Measurements from ENCODE around the gene UROS. TPM values are rescaled to one million over a fixed set of nuclear protein-coding genes. Genes with fewer than 3 reads are reported as not detected.

Gene UROS
- total RNA-seq, 2 experiments from 2014 or later, result 30.8 to 32.9 TPM

- peaks cover 16% of the 10 kb centered on the region for H3K36me3 Mint-ChIP-seq (ENCODE audit: low read depth)
- H3K4me3 Mint-ChIP-seq, result no peak overlapping the region
- no peaks in the 10 kb centered on the region for H3K27me3 Mint-ChIP-seq (ENCODE audit: low read depth)
- DNase-seq, result no peak
- intact Hi-C loops (cut with micrococcal nuclease), result no loop called here
- CTCF ChIA-PET, result no interaction called here
- H3K27ac Mint-ChIP-seq, result no peak overlapping the region
- no peaks in the 10 kb centered on the region for H3K4me1 Mint-ChIP-seq (ENCODE audit: low read depth)
- H3K9me3 Mint-ChIP-seq, result no peaks in the 10 kb centered on the region
Observed at GRCh38 chr10:125848371-125848770, 25.3 kb upstream of the UROS start.

DNA sequence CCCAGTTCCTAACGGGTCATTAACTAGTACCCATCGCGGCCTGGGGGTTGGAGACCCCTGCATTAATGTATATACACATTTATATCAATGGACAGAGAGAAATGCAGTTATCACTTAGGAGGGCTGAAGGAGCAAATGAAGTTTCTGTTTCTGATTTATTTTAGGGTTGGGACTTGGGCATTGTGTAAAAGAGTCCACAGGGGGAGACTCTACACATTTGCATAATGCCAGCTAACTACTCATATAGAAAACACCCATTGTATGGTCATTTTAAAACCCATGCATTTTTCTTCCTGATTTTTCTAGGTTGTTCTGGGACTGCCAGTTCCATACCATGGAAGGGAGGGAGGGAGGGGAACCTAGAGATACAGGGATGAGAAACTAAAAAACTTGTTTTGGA is 23.8 kb upstream of the UROS start:
- H3K4me1 Mint-ChIP-seq (ENCODE audit: low read depth), result no peaks in the 10 kb centered on the region
- H3K27ac Mint-ChIP-seq, result peak overlapping the region; percentile 24
- no peak overlapping the region for H3K4me3 Mint-ChIP-seq
- peaks cover 11% of the 10 kb centered on the region for H3K36me3 Mint-ChIP-seq (ENCODE audit: low read depth)
- DNase-seq, result no peak
- no peaks in the 10 kb centered on the region for H3K9me3 Mint-ChIP-seq
- CTCF ChIA-PET, result interaction anchor here (0.5 kb wide), 1 partner anchor 76 kb away, joined by 3 read pairs; no protein-coding TSS in a partner anchor
- no peaks in the 10 kb centered on the region for H3K27me3 Mint-ChIP-seq (ENCODE audit: low read depth)
- intact Hi-C loops (cut with micrococcal nuclease), result no loop called here

DNA sequence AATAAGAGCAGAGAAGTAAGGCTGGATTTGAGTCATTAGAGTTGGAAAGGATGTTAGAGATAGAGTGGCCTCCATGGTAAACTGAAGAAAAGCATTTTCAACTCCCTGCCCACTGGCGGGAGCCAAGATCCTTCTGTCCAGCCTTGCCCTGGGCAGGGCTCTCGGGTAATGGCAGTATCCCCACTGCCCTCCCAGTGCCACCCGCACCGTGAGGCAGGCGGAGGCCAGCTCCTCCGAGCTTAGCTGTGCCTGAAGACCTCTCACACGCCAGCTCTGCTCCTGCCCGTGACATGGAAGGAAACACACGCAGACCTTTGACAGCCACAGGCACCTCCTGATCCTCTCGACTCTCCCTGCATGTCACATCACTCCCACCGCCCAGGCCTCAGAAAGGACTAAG is 22.6 kb upstream of the UROS start:
- no peaks in the 10 kb centered on the region for H3K27me3 Mint-ChIP-seq (ENCODE audit: low read depth)
- H3K4me3 Mint-ChIP-seq, result no peak overlapping the region
- DNase-seq, result no peak
- H3K27ac Mint-ChIP-seq, result no peak overlapping the region
- no peaks in the 10 kb centered on the region for H3K4me1 Mint-ChIP-seq (ENCODE audit: low read depth)
- intact Hi-C loops (cut with micrococcal nuclease), result no loop called here
- H3K9me3 Mint-ChIP-seq, result no peaks in the 10 kb centered on the region
- peaks cover 9% of the 10 kb centered on the region for H3K36me3 Mint-ChIP-seq (ENCODE audit: low read depth)
- CTCF ChIA-PET, result no interaction called here

DNA sequence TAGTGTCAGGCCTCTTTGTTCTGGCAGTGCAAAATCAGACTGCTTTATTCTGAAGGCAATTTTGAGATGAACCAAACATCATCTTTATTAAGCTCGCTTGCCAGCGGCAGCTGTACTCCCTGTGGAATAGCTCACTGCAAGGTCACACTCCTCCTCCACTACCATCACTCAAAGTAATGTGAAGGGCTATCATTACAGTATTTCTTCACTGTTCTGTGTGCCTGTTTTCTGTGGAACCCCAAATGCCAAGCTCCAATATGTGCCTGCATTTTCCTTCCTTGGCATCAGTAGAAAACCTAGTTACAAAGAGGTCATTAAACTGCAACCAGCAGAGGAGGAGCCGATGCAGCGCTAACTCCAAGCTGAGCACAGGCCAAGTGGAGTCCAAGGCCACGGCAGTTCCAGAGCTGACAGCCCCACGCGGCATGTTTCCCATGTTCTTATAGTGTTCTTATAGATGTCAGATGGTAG is 21.7 kb upstream of the UROS start:
- intact Hi-C loops (cut with micrococcal nuclease), result no loop called here
- Mint-ChIP-seq H3K27me3 (ENCODE audit: low read depth) (no peaks in the 10 kb centered on the region), H3K9me3 (no peaks in the 10 kb centered on the region), H3K36me3 (ENCODE audit: low read depth) (peaks cover 7% of the 10 kb centered on the region), H3K27ac (no peak overlapping the region), H3K4me3 (no peak overlapping the region), H3K4me1 (ENCODE audit: low read depth) (no peaks in the 10 kb centered on the region)
- CTCF ChIA-PET, result interaction anchor here (0.6 kb wide), 1 partner anchor 222 kb away, joined by 5 read pairs; no protein-coding TSS in a partner anchor
- DNase-seq, result no peak

GRCh38 chr10:125843603-125844329 is 20.7 kb upstream of the UROS start:
- Mint-ChIP-seq H3K27me3 (ENCODE audit: low read depth) (no peaks in the 10 kb centered on the region), H3K4me1 (ENCODE audit: low read depth) (no peaks in the 10 kb centered on the region), H3K36me3 (ENCODE audit: low read depth) (peaks cover 9% of the 10 kb centered on the region), H3K4me3 (no peak overlapping the region), H3K27ac (no peak overlapping the region), H3K9me3 (no peaks in the 10 kb centered on the region)
- CTCF ChIA-PET, result no interaction called here
- no peak for DNase-seq
- intact Hi-C loops (cut with micrococcal nuclease), result no loop called here

GRCh38 chr10:125840955-125841354 is 17.9 kb upstream of the UROS start:
- no peaks in the 10 kb centered on the region for H3K9me3 Mint-ChIP-seq
- H3K4me3 Mint-ChIP-seq, result no peak overlapping the region
- DNase-seq, result no peak
- CTCF ChIA-PET, result no interaction called here
- H3K27me3 Mint-ChIP-seq (ENCODE audit: low read depth), result no peaks in the 10 kb centered on the region
- intact Hi-C loops (cut with micrococcal nuclease), result no loop called here
- peaks cover 15% of the 10 kb centered on the region for H3K36me3 Mint-ChIP-seq (ENCODE audit: low read depth)
- H3K4me1 Mint-ChIP-seq (ENCODE audit: low read depth), result no peaks in the 10 kb centered on the region
- no peak overlapping the region for H3K27ac Mint-ChIP-seq

DNA sequence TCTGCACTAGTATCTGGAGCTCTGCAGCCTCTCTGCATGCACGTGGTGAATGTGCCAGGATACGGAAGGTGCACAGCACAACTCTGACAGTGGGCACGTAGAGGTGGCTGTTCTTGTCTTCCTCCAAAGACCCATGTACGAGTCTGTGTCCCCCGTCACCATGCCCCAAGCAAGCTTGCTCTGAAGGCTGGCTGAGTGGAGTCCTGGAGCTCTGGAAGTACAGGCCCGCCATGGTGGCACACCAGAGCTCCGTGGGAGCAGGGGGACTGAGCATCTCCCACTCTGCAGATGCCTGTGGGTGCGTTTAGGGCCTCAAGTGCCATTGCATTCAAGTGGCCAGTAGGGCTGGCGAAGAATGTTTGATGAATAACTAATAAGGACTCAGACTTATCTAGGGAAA is 17.3 kb upstream of the UROS start:
- no peaks in the 10 kb centered on the region for H3K27me3 Mint-ChIP-seq (ENCODE audit: low read depth)
- H3K4me3 Mint-ChIP-seq, result no peak overlapping the region
- no peak overlapping the region for H3K27ac Mint-ChIP-seq

DNA sequence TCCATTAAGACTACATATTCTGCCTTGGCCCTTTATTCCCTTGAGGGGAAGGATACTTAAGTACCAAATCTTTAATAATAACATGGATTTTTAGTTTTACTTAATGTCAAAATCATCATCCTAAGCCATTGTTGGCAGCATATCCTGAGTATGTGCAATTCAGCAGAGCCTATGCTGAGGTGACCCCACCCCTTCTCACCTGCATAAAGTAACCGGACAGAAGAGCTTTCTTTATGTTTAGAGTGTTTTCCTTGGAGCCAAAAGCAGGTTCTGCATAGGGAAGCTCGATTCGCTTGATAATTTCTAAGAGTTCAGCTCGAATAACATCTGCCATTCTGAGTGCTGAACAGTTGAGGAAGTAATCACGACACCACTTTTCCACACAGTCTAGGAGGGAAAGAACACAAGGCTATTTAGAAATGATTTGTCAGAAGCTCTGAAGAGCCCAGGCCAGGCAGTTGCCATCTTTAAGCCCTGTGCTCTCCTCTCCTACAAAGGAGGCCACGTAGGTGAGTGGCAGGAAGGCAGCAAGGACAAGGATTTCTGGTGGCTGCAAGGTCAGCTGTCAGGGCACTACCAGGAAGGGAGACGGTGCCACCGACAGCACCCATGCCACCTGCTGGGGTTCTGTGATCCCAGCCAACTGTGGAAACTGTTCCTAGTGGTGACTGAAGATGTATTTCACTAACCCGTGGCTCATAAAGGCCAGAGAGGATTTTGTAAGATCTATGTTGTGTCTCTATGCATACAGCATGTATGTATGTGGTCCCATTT is 15.9 kb upstream of the UROS start:
- Mint-ChIP-seq H3K27ac (no peak overlapping the region), H3K9me3 (no peaks in the 10 kb centered on the region), H3K4me1 (ENCODE audit: low read depth) (no peaks in the 10 kb centered on the region), H3K4me3 (no peak overlapping the region), H3K27me3 (ENCODE audit: low read depth) (no peaks in the 10 kb centered on the region), H3K36me3 (ENCODE audit: low read depth) (peaks cover 26% of the 10 kb centered on the region)
- CTCF ChIA-PET, result no interaction called here
- DNase-seq, result no peak
- intact Hi-C loops (cut with micrococcal nuclease), result no loop called here

More for the DNA sequence above, 17.3 kb upstream of the UROS start:
- CTCF ChIA-PET, result no interaction called here
- intact Hi-C loops (cut with micrococcal nuclease), result no loop called here
- Mint-ChIP-seq H3K36me3 (ENCODE audit: low read depth) (peaks cover 20% of the 10 kb centered on the region), H3K9me3 (no peaks in the 10 kb centered on the region), H3K4me1 (ENCODE audit: low read depth) (no peaks in the 10 kb centered on the region)
- no peak for DNase-seq

DNA sequence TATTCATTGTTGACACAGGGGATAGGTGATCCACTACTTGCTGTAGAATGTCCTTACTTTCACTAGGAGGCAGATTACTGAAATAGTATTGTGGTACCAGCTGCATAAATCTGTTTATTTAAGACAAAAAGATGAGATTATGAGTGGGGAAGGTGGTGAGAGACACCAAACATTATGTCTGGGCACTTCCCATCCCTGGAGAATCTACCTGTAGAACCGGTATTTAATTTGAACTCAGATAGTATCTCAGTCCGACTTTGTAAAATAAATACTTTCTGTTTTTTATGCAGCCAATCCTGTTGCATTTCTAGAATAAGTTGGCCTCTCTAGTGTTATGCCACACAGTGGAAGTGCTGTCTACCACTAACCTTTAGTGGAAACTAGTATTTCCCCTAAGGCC is 13.7 kb upstream of the UROS start:
- no peaks in the 10 kb centered on the region for H3K9me3 Mint-ChIP-seq
- H3K27ac Mint-ChIP-seq, result no peak overlapping the region
- H3K36me3 Mint-ChIP-seq (ENCODE audit: low read depth), result peaks cover 29% of the 10 kb centered on the region
- CTCF ChIA-PET, result no interaction called here
- H3K4me3 Mint-ChIP-seq, result no peak overlapping the region
- H3K4me1 Mint-ChIP-seq (ENCODE audit: low read depth), result no peaks in the 10 kb centered on the region
- no peak for DNase-seq
- intact Hi-C loops (cut with micrococcal nuclease), result no loop called here
- no peaks in the 10 kb centered on the region for H3K27me3 Mint-ChIP-seq (ENCODE audit: low read depth)

DNA sequence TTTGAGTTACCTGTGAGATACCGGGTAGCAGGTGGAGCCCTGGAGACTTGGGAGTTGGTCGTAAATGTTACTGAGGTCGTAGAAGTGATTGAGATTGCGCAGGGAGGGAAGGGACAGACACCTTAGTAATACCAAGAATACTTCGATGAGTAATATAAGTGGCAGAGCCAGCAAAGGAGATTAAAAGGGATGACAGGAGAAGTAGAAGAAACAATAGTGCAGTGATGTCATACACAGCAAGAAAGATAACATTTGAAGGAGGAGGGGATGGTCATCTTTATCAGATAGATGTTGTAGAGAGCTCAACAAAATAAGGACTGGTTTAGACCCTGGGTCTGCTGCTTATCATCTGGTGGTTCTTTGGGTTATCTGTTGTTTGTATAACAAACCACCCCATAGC is 5.3 kb upstream of the UROS start:
- H3K4me3 Mint-ChIP-seq, result no peak overlapping the region

DNA sequence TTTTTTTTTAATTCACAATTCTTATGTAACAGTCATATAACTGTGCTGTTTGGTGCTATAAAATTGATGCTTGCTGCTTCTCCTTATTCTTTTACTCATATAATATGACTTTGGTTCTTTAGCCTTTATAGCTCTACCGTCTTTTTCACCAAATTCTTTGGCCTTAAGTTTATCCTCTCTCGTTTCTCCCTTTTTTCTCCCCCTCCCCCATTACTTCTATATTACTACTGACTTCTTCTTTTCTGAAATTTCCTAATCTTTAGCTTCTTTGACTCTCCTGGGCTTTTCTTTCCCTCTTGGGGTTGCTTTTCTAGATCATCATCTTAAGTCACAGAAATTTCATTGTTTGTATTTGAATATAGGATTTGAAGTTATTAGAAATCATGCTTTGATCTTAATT is 4.1 kb upstream of the UROS start:
- Mint-ChIP-seq H3K4me1 (ENCODE audit: low read depth) (peaks cover 22% of the 10 kb centered on the region), H3K36me3 (ENCODE audit: low read depth) (peaks cover 32% of the 10 kb centered on the region), H3K27me3 (ENCODE audit: low read depth) (no peaks in the 10 kb centered on the region), H3K4me3 (no peak overlapping the region), H3K27ac (no peak overlapping the region), H3K9me3 (no peaks in the 10 kb centered on the region)
- CTCF ChIA-PET, result no interaction called here
- DNase-seq, result no peak
- intact Hi-C loops (cut with micrococcal nuclease), result loop anchor here (10.0 kb wide), 1 partner anchor 1362 kb away; the partner anchor contains the start of gene LHPP

More for the DNA sequence above, 5.3 kb upstream of the UROS start:
- Mint-ChIP-seq H3K27me3 (ENCODE audit: low read depth) (no peaks in the 10 kb centered on the region), H3K9me3 (no peaks in the 10 kb centered on the region), H3K36me3 (ENCODE audit: low read depth) (peaks cover 33% of the 10 kb centered on the region), H3K4me1 (ENCODE audit: low read depth) (peaks cover 22% of the 10 kb centered on the region), H3K27ac (peak overlapping the region; percentile 37)
- intact Hi-C loops (cut with micrococcal nuclease), result loop anchor here (10.0 kb wide), 1 partner anchor 1364 kb away; the partner anchor contains the start of gene LHPP
- CTCF ChIA-PET, result no interaction called here
- peak; percentile 6 for DNase-seq

- no peaks in the 10 kb centered on the region for H3K9me3 Mint-ChIP-seq
- no peaks in the 10 kb centered on the region for H3K27me3 Mint-ChIP-seq (ENCODE audit: low read depth)
- H3K36me3 Mint-ChIP-seq (ENCODE audit: low read depth), result peaks cover 26% of the 10 kb centered on the region
- no peak overlapping the region for H3K27ac Mint-ChIP-seq
- H3K4me1 Mint-ChIP-seq (ENCODE audit: low read depth), result peaks cover 40% of the 10 kb centered on the region
- intact Hi-C loops (cut with micrococcal nuclease), result loop anchor here (5.0 to 10.0 kb wide), 2 partner anchors 1022 to 1360 kb away; partner anchors contain the start of genes ABRAXAS2 and LHPP
- H3K4me3 Mint-ChIP-seq, result no peak overlapping the region
- CTCF ChIA-PET, result no interaction called here
- DNase-seq, result no peak
Observed at GRCh38 chr10:125824736-125825135, 1.7 kb upstream of the UROS start.
